ENCODE data around the gene PDGFC. TPM values are rescaled to one million over a fixed set of nuclear protein-coding genes. Genes with fewer than 3 reads are reported as not detected.

PDGFC gene
- total RNA-seq, 1 donor from 2014 or later = 33.4 TPM

DNA sequence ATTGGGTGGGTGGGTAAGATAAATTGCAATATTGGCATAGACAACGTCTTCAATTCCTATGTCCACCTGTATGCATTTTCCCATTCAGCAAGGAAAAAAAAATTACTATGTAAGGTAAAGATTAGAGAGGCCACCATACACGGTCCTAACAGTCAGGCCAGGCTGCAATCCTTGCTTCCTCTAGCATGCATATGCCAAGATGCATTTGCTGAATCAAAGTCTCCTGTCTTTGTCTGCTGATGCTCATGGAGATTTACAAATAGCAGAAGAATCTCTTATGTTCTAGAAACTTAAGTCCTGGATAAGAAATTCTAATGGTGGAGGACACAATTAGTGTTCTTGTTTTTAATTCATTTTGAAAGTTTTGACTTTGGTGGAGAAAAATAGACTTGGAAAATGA lies 206.8 kb downstream of the PDGFC start:
- FAIRE-seq (no peak), DNase-seq (ENCODE audit: low spot score in 2 of 2) (no peak)

DNA sequence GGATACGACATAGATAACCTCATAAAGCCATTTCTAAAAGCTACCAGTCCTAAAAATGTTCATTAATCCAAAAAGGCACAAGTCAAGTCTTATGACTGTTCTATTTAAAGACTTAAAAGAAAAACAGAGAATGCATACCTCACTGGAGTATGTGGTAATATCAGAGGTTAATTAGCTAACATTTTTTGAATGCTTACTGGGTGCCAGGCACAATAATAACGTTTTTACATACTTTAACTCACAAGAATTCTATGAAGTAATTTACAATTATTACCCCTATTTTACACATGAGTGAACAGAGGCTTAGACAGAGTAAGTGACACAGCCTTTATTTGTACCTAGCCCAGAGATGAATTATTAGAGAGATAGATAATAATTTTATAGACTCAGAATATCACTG lies 207.5 kb downstream of the PDGFC start:
- DNase-seq (ENCODE audit: low spot score in 2 of 2) (no peak), FAIRE-seq (no peak)

DNA sequence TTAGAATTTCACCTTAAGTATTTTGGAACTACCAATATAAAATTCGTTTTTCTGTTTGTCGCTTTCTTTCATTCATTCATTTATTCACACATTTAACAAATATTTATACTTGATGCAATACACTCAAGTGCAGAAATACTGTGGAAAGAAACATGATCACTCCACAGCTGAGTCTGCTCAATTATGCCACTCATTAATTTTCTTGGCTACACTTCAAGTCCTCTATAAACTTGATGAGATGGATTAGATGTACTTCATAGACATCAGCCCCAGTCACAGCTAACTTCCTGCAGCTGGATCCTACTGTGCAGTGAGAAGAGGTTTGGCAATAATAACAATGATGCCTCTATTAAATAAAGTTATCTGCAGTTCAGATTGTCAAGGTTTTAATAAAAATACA lies 208.1 kb downstream of the PDGFC start:
- FAIRE-seq = no peak
- DNase-seq (ENCODE audit: low spot score in 2 of 2) = no peak

DNA sequence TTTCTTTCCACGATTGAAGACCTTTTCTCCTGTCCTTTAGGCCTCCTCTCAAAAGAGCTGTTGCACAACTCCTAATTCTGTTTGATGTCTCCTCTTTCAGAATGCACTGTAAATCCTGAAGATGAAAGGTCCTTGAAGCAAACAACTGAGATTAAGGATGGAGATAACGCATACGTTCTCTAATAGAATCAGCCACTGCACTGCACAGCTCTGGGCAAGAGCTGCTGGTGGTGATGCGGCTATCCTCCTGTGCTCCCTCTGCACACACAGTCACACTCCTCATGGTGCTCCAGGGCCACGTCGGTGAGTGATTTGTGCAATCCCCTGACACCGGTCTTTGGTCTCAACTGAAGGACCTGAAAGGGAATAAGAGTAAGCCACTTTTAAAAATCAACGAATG lies 208.7 kb downstream of the PDGFC start:
- FAIRE-seq = no peak
- DNase-seq (ENCODE audit: low spot score in 2 of 2) = no peak

DNA sequence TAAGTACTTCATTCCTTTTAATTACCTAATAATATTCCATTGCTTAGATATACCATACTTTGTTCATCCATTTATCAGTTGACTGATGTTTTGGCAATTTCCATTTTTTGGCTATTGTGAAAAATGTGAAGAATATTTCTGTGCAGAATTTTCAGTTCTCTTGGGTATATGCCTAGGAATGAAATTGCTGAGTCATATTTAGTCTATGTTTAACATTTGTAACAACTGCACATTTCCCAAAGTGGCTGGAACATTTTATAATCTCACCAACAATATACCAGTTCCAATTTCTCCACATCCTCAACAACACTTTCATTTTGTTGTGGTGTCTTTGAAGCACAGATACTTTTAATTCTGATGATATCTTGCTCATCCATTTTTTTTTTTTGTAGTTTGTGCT lies 215.5 kb downstream of the PDGFC start:
- DNase-seq (ENCODE audit: low spot score in 2 of 2) = no peak
- FAIRE-seq = no peak

DNA sequence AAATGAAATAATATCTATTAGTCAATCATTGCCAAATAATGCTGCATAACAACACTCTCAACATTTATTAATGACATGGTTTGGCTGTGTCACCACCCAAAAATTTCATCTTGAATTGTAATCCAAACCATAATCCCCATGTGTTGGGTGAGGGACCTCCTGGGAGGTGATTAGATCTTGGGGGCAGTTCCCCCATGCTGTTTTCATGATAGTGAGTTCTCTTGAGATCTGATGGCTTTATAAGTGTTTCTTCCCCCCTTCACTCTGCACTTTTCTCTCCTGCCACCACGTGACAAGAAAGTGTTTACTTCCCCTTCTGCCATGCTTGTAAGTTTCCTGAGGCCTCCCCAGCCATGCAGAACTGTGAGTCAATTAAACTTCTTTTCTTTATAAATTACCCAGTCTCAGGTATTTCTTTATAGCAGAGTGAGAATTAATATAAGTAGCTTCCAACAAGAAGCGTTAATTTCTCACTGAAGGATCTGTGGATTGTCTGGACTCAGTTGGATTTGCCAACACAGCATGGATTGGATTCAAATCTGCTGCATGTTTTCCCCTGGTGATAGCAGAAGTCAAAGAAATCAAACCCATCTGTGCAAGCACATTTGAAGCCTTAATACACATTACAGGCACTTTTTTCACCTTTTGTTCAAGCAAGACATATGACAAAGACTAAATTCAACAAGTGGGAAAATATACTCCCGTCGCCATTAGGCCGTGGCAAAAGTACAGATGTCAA lies 216.6 kb downstream of the PDGFC start:
- no peak for DNase-seq (ENCODE audit: low spot score in 2 of 2)
- no peak for FAIRE-seq

DNA sequence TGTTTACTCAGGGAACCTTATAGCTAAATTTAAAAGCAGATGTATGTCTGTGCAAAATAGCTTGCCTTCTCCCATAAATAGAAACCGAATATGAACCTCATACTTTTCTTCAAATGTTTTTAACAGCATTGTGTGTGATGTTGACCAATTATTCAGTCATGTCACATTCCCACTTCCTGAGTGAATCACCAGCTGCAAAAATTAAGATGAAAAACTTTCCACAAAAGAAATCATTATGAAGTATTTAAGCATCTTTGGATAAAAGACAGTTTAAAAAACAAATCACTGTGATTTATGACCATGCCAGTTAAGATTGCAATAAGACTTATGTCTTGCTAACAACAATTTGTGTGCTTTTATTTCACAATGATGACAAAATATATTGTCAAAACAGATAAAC lies 220.1 kb downstream of the PDGFC start:
- DNase-seq (ENCODE audit: low spot score in 2 of 2) (no peak), FAIRE-seq (no peak)

DNA sequence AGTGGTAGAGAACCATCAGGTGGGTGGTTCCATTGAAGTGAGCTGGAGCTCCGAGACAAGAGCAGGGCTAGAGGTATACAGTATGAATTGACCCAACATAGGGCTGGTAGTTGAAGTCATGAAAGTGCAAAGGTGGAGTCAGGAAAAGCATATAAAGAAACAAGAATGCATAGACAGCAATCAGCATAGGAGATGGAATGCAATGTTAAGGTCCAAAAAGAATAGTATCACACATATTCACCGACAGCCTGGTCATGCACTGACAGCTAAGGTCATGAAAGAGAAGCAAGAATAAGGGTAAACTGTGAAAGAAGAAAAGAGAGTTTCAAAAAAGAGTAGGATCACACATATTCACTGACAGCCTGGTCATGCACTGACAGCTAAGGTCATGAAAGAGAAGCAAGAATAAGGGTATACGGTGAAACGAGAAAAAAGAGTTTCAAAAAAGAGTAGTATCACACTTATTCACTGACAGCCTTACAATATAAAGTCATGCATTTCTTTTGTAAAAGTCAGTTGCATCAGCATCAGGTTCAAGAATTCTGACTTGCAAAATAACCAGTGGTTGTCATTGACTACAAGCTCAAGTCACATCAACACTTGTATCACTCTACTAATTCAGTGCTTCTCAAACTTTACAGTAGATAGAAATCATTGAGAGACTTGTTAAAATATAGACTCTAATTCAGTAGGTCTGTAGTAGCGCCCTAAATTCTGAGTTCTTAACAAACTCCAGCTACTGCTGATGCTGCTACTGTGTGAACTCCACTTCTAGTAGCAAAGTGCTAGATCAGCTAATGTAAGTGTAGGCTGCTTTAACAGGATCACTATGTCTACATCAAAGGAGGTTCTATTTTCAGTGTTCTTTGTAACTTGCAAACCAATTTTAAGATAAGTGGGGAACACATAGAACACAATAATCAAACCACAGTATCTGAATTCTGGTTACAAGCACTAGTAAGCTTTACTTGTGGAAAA lies 221.9 kb downstream of the PDGFC start:
- DNase-seq (ENCODE audit: low spot score in 2 of 2) (no peak), FAIRE-seq (no peak)

DNA sequence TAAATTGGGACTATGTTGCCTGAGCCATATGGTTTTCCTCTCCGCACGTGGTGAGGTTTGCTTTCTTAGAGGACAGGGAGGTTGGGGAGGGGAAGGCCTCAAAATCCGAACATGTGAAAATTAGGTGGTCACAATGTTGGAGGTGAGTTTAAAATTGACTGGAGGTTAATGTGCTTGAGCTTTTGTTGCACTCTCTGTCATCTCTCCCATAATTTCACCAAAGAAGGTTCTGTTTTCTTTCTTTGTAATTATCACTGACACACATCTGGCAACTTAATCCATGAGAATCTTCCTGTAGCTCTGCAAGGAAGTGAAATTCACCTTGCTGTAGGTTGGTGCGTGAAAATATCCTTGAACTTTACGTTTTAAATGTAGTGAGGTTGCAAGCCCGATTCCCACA lies 225.5 kb downstream of the PDGFC start:
- FAIRE-seq (no peak), DNase-seq (ENCODE audit: low spot score in 2 of 2) (no peak)

DNA sequence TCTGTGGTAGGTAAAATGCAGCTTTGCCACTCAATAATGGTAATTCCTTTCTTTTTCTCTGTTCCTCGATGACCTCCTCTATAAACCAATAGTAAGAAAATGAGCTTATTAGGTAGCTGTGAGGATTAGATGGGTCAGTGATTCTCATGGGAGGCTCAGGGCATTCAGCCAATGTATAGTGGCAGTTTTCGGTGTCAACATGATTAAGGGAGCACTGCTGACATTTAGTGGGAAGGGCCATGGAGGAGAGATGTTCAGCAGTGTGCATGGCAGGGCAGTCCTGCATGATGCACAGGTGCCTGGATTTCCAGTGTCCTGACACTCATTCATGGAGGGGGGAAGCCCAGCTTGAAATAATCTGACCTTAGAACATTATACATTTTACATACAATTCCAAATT lies 232.8 kb downstream of the PDGFC start:
- DNase-seq (ENCODE audit: low spot score in 2 of 2) = no peak

DNA sequence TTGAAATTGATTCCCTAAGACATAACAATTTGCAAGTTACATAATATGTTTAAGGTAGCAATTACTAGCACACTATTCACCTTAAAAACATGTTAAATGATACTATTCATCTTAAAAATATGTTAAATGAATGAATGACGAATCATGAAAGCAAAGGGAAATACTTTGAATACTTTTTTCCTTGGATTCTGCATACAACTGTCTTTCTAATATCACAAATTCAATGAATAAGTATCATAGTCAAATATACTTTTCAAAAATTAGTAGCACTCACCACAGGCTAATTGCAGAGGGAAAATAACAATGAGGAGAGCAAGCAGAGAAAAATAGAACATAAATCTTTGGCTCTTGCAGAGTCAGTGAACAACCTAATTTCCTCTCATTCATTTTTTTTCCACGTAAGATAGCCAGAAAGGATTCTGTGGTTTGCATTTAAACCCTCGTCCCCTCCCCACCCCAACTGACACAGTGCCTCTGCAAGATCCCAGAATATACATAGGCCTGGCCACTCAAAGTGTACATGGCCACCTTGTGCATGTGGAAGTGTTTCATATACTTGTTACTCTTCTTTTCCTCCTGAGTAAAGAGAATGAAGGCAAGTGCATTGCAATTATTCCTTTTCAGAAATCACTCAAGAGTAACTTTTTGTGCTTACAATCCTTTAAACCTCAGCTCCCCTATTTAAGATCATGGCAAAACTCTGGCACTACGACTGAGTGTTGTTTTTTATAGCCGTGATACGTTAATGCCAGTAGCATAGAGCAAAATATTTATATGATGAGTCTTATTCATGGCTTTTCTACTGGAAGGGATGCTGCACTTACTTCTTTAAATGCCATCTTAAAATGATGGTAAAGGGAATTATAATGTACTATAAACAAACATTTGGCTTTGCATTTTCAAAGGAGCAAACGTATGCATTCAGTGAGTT lies 236.4 kb downstream of the PDGFC start:
- FAIRE-seq (no peak), DNase-seq (ENCODE audit: low spot score in 2 of 2) (no peak)

More for the DNA sequence above, 232.8 kb downstream of the PDGFC start:
- FAIRE-seq = no peak

DNA sequence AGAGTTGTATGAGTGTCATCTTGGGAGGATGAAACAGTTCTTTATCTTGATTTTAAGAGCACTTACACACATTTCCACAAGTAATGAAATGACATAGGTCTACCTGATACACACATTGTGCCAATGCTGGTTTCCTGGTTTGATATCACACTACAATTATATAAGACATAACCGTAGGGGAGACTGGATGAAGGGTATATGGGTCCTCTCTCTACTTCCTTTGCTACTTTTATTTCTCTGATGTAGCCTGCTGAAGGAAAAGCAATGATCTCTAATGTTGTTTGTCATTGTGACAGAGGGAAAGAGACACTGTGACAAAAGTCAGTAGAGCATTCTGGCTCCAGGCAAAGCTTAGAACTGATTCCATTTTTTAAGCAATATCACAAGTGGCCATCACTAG lies 238.0 kb downstream of the PDGFC start:
- no peak for FAIRE-seq
- DNase-seq (ENCODE audit: low spot score in 2 of 2) = no peak

DNA sequence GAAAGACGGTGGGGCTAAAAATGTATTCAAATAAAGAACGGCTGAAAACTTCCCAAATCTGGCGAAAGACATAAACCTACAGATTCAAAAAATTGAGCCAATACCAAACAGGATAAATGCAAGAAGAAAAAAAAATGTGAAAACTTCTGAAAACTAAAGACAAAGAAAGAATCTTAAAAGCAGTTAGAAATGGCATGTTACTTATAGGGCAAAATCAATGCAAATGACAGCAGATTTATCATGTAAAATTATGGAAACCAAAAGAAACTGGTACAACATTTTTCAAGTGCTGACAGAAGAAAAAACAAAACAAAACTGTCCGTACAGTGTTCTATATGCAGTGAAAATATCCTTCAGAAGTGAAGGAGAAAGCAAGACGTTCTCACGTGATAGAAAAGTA lies 239.0 kb downstream of the PDGFC start:
- no peak for FAIRE-seq

DNA sequence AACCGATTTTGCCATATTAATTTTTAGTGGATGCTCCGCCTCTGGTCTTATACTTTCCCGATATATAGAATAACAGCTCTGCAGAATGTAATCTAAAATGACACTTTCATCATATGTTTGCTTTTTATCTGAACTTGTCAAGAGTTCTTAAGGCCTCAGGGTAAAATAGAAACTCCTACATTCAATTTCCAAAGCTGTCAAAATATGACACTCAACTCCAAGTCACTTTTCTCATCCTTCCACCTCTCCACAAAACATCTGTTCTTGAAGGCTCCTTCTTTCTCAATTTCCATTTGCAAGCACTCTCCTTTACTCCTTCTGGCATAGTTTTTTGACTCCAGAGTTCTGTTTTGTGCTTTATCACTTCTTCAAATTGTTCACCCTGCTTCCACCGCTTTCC lies 242.2 kb downstream of the PDGFC start:
- DNase-seq (ENCODE audit: low spot score in 2 of 2) (no peak), FAIRE-seq (no peak)

More for the DNA sequence above, 239.0 kb downstream of the PDGFC start:
- no peak for DNase-seq (ENCODE audit: low spot score in 2 of 2)

DNA sequence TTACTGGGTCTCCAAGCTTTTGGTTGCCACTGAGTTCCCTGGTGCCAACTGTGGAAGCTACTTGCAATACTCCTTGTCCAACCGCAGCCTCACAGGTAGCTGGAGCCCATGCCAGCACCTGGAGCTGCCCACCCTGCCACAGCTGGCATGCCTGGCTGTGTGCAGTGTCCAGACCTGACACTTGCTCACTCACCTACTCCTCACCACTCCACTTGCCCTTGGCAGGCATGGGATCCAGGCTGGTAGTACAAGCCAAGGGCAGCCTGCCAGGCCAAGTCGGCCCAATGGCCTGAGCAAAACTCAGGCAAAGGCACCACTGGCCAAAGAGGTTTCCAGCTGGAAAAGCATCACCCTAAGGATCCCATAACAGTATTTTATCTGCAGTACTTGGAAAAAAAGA lies 246.3 kb downstream of the PDGFC start:
- no peak for FAIRE-seq
- no peak for DNase-seq (ENCODE audit: low spot score in 2 of 2)

DNA sequence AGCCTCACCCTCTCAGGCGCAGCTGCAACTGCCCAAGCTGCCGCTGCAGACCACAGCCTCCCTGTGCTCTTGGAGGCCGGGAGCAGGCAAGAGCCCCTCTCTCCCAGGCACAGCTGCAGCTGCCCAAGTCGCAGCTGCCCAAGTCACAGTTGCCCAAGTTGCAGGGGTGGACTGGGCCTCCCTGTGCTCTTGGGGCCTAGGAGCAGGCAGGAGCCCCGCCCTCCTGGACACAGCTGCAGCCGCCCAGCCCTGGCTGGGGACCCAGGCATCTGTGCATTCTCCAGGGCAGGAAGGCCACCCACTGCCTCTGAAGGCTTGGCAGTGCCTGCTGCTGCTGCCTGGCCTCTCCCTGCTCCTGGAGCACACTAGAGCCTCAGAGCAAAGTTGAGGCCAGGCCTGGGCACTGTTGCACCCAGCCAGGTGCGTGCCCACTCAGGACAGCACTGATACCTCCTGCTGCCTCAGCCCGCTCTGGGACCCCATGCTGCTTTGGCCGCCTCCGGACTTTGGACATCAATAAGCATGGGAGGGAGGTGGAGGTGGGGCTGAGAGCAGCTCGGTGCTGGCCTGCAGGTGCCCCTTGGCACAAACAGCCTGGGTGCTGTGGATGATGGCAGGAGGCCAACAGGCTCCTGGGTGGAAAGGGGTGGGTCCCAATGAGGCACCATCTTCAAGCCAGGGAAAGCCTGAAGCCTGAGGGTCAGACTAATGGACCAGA lies 247.5 kb downstream of the PDGFC start:
- FAIRE-seq (no peak), DNase-seq (ENCODE audit: low spot score in 2 of 2) (no peak)

DNA sequence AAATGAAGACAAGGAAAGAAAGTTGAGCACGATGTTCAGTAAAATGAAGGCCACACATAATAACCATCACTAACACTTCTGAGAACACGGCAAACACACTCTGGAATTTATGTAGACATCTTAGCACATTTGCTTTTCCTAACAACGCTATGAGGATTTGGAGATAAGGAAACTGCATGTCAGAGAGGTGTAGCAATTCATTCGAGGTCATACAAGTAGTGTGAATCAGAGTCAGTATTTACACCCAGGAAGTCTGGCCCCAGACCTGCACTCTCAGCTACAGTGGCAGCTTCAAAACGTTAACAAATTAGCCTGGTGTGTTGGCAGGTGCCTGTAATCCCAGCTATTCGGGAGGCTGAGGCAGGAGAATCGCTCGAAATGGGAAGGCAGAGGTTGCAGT lies 253.4 kb downstream of the PDGFC start:
- FAIRE-seq = no peak

DNA sequence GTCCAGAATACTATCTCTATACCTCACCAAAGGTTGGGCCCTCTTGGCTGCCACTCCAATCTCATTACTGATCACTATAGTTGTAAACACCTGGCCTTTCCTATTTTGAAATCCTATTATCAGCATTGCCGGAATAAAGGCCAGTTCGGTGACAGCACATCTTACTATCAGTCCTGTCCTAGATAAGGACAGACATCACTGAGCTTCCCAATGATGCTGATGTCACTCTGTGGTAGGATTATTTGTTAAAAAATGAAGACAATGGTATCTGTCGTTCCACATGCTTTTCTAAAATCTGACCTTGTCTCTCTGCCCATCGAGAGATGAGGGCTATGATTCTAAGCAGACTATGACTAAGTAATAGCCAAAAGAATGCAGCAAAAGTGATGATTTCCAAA lies 260.4 kb downstream of the PDGFC start:
- FAIRE-seq = no peak

More for the DNA sequence above, 253.4 kb downstream of the PDGFC start:
- DNase-seq (ENCODE audit: low spot score in 2 of 2) = no peak

More for the DNA sequence above, 260.4 kb downstream of the PDGFC start:
- DNase-seq (ENCODE audit: low spot score in 2 of 2) = no peak
